Nephron progenitor cell (in vitro differentiated cells): ENCODE data around the gene PTBP2.

ENCODE experiments used
- DNase-seq: peaks from one replicate; pipeline ENCODE4 v3.0.0; 2021
- H3K27ac Mint-ChIP-seq: 2 replicates; pipeline ENCODE4 v1.8.0; 2021; ENCODE audit warnings: mild to moderate bottlenecking, moderate library complexity, mixed read lengths
- H3K27me3 Mint-ChIP-seq: 2 replicates; pipeline ENCODE4 v1.8.0; 2021; ENCODE audit warnings: mild to moderate bottlenecking, low read depth, mixed read lengths; ENCODE audit not compliant: poor library complexity
- H3K36me3 Mint-ChIP-seq: 2 replicates; pipeline ENCODE4 v1.8.0; 2021; ENCODE audit warnings: low read depth, mixed read lengths
- H3K4me1 Mint-ChIP-seq: 2 replicates; pipeline ENCODE4 v1.8.0; 2021; ENCODE audit warnings: mixed read lengths
- H3K4me3 Mint-ChIP-seq: 2 replicates; pipeline ENCODE4 v1.8.0; 2021; ENCODE audit warnings: mild to moderate bottlenecking, moderate library complexity, mixed read lengths
- H3K9me3 Mint-ChIP-seq: 2 replicates; pipeline ENCODE4 v1.8.0; 2021; ENCODE audit warnings: mild to moderate bottlenecking, moderate library complexity, mixed read lengths
- CTCF ChIP-seq: fragments of 200-600 bp; sonication (generic); IDR thresholded peaks from 2 replicates; pipeline ENCODE4 v1.5.0; 2021; ENCODE audit warnings: antibody characterized with exemption

PTBP2 gene

GRCh38 chr1:96834986-96835385 is 113.4 kb downstream of the PTBP2 start:
- peaks cover 3% of the 10 kb centered on the region for H3K27me3 Mint-ChIP-seq
- no peaks in the 10 kb centered on the region for H3K36me3 Mint-ChIP-seq
- no peak for DNase-seq
- H3K4me1 Mint-ChIP-seq, result no peaks in the 10 kb centered on the region
- no peak overlapping the region for H3K27ac Mint-ChIP-seq
- TF ChIP-seq CTCF, result no peak
- H3K9me3 Mint-ChIP-seq, result no peaks in the 10 kb centered on the region
- no peak overlapping the region for H3K4me3 Mint-ChIP-seq

GRCh38 chr1:96837057-96837780 is 115.6 kb downstream of the PTBP2 start:
- H3K9me3 Mint-ChIP-seq, result no peaks in the 10 kb centered on the region
- H3K36me3 Mint-ChIP-seq, result no peaks in the 10 kb centered on the region
- H3K4me1 Mint-ChIP-seq, result no peaks in the 10 kb centered on the region
- no peak for DNase-seq
- no peak overlapping the region for H3K27ac Mint-ChIP-seq
- no peak for TF ChIP-seq CTCF
- H3K4me3 Mint-ChIP-seq, result no peak overlapping the region
- H3K27me3 Mint-ChIP-seq, result peaks cover 3% of the 10 kb centered on the region

- no peak overlapping the region for H3K27ac Mint-ChIP-seq
- no peaks in the 10 kb centered on the region for H3K9me3 Mint-ChIP-seq
- peaks cover 3% of the 10 kb centered on the region for H3K27me3 Mint-ChIP-seq
- DNase-seq, result no peak
- no peaks in the 10 kb centered on the region for H3K4me1 Mint-ChIP-seq
- no peak for TF ChIP-seq CTCF
- H3K36me3 Mint-ChIP-seq, result no peaks in the 10 kb centered on the region
- no peak overlapping the region for H3K4me3 Mint-ChIP-seq
Observed at GRCh38 chr1:96837781-96838216, 116.2 kb downstream of the PTBP2 start.

GRCh38 chr1:96840396-96840795 is 118.8 kb downstream of the PTBP2 start:
- H3K4me3 Mint-ChIP-seq, result no peak overlapping the region
- no peak for TF ChIP-seq CTCF
- H3K36me3 Mint-ChIP-seq, result no peaks in the 10 kb centered on the region
- DNase-seq, result no peak
- peaks cover 2% of the 10 kb centered on the region for H3K27me3 Mint-ChIP-seq
- H3K9me3 Mint-ChIP-seq, result no peaks in the 10 kb centered on the region
- H3K27ac Mint-ChIP-seq, result no peak overlapping the region
- H3K4me1 Mint-ChIP-seq, result peaks cover 8% of the 10 kb centered on the region

- Mint-ChIP-seq H3K4me1 (peaks cover 8% of the 10 kb centered on the region), H3K4me3 (no peak overlapping the region), H3K9me3 (no peaks in the 10 kb centered on the region), H3K27me3 (peaks cover 2% of the 10 kb centered on the region), H3K27ac (no peak overlapping the region), H3K36me3 (no peaks in the 10 kb centered on the region)
- TF ChIP-seq CTCF, result no peak
- DNase-seq, result no peak
Observed at GRCh38 chr1:96842215-96842614, 120.6 kb downstream of the PTBP2 start.

GRCh38 chr1:96843196-96843595 is 121.6 kb downstream of the PTBP2 start:
- Mint-ChIP-seq H3K9me3 (no peaks in the 10 kb centered on the region), H3K4me3 (no peak overlapping the region), H3K4me1 (peaks cover 8% of the 10 kb centered on the region), H3K27me3 (peaks cover 2% of the 10 kb centered on the region), H3K27ac (peak overlapping the region; percentile 31), H3K36me3 (no peaks in the 10 kb centered on the region)
- no peak for DNase-seq
- TF ChIP-seq CTCF, result no peak
